KOPT-K1 (cell line): ENCODE results near the gene IRX2.

Experiments used
- H3K27ac ChIP-seq: fragments of 200-600 bp; sonication (generic); 2 replicates; pipeline ENCODE4 v1.5.1; 2016; ENCODE audit warnings: antibody characterized with exemption, mild to moderate bottlenecking, low read depth, low read length; ENCODE audit not compliant: poor library complexity, severe bottlenecking
- H3K36me3 ChIP-seq: fragments of 200-600 bp; sonication (generic); 2 replicates; pipeline ENCODE4 v1.5.1; 2017; ENCODE audit warnings: antibody characterized with exemption, mild to moderate bottlenecking, low read length, moderate library complexity; ENCODE audit not compliant: insufficient read depth
- H3K9me3 ChIP-seq: fragments of 200-600 bp; sonication (generic); 2 replicates; pipeline ENCODE4 v1.5.1; 2017; ENCODE audit warnings: antibody characterized with exemption, low read length, mild to moderate bottlenecking; ENCODE audit not compliant: insufficient read depth, poor library complexity, severe bottlenecking

Gene IRX2

GRCh38 chr5:2751592-2752021, at the start of gene IRX2:
Gene IRX2, minus strand, starts transcription at chr5:2751677. Its CDS starts 264 bp downstream, at chr5:2751413.
- no peak within 1 kb of the TSS for H3K27ac ChIP-seq
- no peaks in the 10 kb centered on the region for H3K36me3 ChIP-seq
- H3K9me3 ChIP-seq, result peaks cover 58% of the 10 kb centered on the region

GRCh38 chr5:2800035-2800434, 48.6 kb upstream of the IRX2 start:
- no peak overlapping the region for H3K27ac ChIP-seq
- no peaks in the 10 kb centered on the region for H3K36me3 ChIP-seq
- no peaks in the 10 kb centered on the region for H3K9me3 ChIP-seq

- no peaks in the 10 kb centered on the region for H3K36me3 ChIP-seq
- H3K27ac ChIP-seq, result no peak overlapping the region
- H3K9me3 ChIP-seq, result no peaks in the 10 kb centered on the region
Measured at GRCh38 chr5:2797981-2798380, 46.5 kb upstream of the IRX2 start.

- Histone ChIP-seq H3K9me3 (no peaks in the 10 kb centered on the region), H3K36me3 (no peaks in the 10 kb centered on the region), H3K27ac (no peak overlapping the region)
Measured at GRCh38 chr5:2797160-2797559, 45.7 kb upstream of the IRX2 start.

- H3K27ac ChIP-seq, result no peak overlapping the region
- H3K36me3 ChIP-seq, result no peaks in the 10 kb centered on the region
- H3K9me3 ChIP-seq, result no peaks in the 10 kb centered on the region
Measured at GRCh38 chr5:2783223-2783622, 31.7 kb upstream of the IRX2 start.

- Histone ChIP-seq H3K36me3 (no peaks in the 10 kb centered on the region), H3K9me3 (no peaks in the 10 kb centered on the region), H3K27ac (no peak overlapping the region)
Measured at GRCh38 chr5:2782658-2783057, 31.2 kb upstream of the IRX2 start.

- H3K36me3 ChIP-seq, result no peaks in the 10 kb centered on the region
- no peak overlapping the region for H3K27ac ChIP-seq
- no peaks in the 10 kb centered on the region for H3K9me3 ChIP-seq
Measured at GRCh38 chr5:2780421-2781171, 29.1 kb upstream of the IRX2 start.

DNA sequence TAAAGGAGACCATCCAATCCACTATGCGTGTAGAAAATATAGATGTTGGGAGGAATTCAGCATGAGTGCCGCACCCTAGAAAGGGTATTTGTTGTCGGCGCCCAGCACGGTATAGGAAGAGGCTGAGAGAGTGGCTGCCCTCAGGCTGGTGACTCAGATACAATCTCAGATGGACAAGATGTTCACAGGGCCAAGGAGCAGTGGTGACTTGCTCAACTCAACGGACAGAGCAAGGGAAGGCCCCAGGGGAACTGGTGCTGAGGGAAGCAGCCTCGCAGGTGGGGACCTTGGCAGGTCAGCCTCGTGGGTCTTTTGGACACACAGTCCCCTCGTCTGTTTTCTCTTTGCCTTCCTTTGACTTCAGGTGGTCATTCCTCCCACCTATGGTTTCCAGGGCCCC, 28.0 kb upstream of the IRX2 start:
- H3K9me3 ChIP-seq, result no peaks in the 10 kb centered on the region

GRCh38 chr5:2776337-2777302, 25.1 kb upstream of the IRX2 start:
- Histone ChIP-seq H3K27ac (no peak overlapping the region), H3K36me3 (no peaks in the 10 kb centered on the region), H3K9me3 (no peaks in the 10 kb centered on the region)

More for the DNA sequence above, 28.0 kb upstream of the IRX2 start:
- no peak overlapping the region for H3K27ac ChIP-seq
- no peaks in the 10 kb centered on the region for H3K36me3 ChIP-seq

GRCh38 chr5:2773327-2773726, 21.9 kb upstream of the IRX2 start:
- no peaks in the 10 kb centered on the region for H3K9me3 ChIP-seq
- no peaks in the 10 kb centered on the region for H3K36me3 ChIP-seq
- H3K27ac ChIP-seq, result no peak overlapping the region

DNA sequence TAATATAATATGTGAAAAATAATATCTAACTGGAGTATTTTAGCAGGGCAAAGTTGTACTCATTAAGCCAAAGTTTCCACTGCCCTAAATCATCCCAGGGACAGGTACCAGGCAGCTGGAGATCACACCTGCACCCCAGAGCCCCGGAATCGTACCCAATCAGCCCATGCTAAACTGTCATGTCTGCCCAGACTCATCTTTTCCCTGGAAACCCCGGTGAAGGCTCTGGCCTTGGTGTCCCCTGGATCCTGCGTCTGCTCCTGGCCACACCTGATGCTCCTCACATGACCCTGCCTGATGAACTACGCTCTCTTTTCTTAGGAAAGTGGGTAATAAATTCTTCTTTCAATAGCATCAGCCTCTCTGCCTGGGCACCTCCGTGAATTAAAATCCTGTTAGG, 15.6 kb upstream of the IRX2 start:
- Histone ChIP-seq H3K36me3 (no peaks in the 10 kb centered on the region), H3K27ac (no peak overlapping the region), H3K9me3 (no peaks in the 10 kb centered on the region)

GRCh38 chr5:2764581-2764980, 13.1 kb upstream of the IRX2 start:
- Histone ChIP-seq H3K27ac (no peak overlapping the region), H3K9me3 (peaks cover 2% of the 10 kb centered on the region), H3K36me3 (no peaks in the 10 kb centered on the region)

GRCh38 chr5:2763533-2763794, 12.0 kb upstream of the IRX2 start:
- peaks cover 11% of the 10 kb centered on the region for H3K9me3 ChIP-seq
- H3K27ac ChIP-seq, result no peak overlapping the region
- no peaks in the 10 kb centered on the region for H3K36me3 ChIP-seq

DNA sequence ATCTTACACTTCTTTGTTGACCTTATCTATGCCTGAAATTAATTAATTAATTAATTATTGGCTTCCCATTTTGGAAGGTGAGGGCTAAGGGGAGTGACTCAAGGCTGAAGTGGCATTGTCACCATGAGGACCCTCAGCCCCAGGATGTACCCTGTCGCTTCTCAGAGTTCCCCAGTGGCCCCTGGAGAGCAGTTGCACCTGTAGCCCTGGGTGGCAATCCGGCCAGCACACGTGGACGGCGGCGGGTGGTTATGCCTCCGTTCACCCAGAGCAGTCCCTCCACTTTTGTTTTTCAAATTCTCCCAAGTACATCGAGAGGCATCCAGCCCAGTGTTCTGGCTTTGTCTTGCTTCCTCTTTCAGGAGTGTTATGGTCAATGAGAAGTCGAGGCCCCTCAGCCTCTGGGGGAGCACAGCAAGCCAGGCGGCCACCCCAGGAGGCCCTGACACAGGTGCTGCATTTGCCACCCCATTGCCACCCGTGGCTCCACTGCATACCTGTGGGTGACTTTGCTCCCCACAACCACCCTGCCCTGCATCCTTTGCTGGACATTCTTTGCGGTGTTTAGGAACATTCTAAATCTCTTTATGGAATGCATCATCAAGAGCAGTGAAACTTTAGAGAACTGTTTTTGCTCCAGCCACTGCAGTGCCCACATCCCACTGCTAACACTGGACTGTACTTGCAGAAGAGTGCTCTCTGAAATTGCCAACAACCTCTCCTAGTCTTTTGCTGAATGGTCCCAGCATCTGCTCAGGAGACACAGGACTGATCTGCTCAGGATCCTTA, 11.5 kb upstream of the IRX2 start:
- peaks cover 11% of the 10 kb centered on the region for H3K9me3 ChIP-seq
- no peaks in the 10 kb centered on the region for H3K36me3 ChIP-seq
- H3K27ac ChIP-seq, result no peak overlapping the region

GRCh38 chr5:2761921-2762488, 10.5 kb upstream of the IRX2 start:
- H3K9me3 ChIP-seq, result peaks cover 11% of the 10 kb centered on the region
- H3K27ac ChIP-seq, result no peak overlapping the region
- no peaks in the 10 kb centered on the region for H3K36me3 ChIP-seq
